K562 (cell line): ENCODE results near the gene PTPRF. TPM values are rescaled to one million over a fixed set of nuclear protein-coding genes. Genes with fewer than 3 reads are reported as not detected.

Experiments used
- CAMTA2 ChIP-seq: fragments of 250-450 bp; sonication (Bioruptor Pico); conservative IDR thresholded peaks from 2 replicates; pipeline ENCODE4 v1.5.1; 2022
- CBX8 ChIP-seq: fragments of 200-600 bp; sonication (generic); IDR thresholded peaks from 2 replicates; pipeline ENCODE4 v1.6.1; 2012; ENCODE audit warnings: borderline replicate concordance, mixed run types, low read depth, mild to moderate bottlenecking, moderate library complexity, mixed read lengths, low read length, control low read depth, inconsistent platforms; ENCODE audit not compliant: poor library complexity, severe bottlenecking; ENCODE audit errors: extremely low read depth
- CTBP1 ChIP-seq: fragments of 450-650 bp; IDR thresholded peaks from 2 replicates; pipeline ENCODE4 v1.6.1; 2016; ENCODE audit warnings: borderline replicate concordance
- EHMT2 ChIP-seq: fragments of 450-650 bp; IDR thresholded peaks from 2 replicates; pipeline ENCODE4 v1.6.1; 2018; ENCODE audit warnings: antibody characterized with exemption
- LEF1 ChIP-seq: fragments of 450-650 bp; IDR thresholded peaks from 2 replicates; pipeline ENCODE4 v1.6.1; 2016; ENCODE audit warnings: mild to moderate bottlenecking
- RB1 ChIP-seq: fragments of 450-650 bp; IDR thresholded peaks from 2 replicates; pipeline ENCODE4 v1.6.1; 2017; ENCODE audit warnings: low read depth, mild to moderate bottlenecking
- RBM14 ChIP-seq: fragments of 200-400 bp; formaldehyde crosslinking; IDR thresholded peaks from 2 replicates; pipeline ENCODE4 v1.6.1; 2018; ENCODE audit warnings: low read depth, mild to moderate bottlenecking, low read length, moderate library complexity, borderline replicate concordance; ENCODE audit not compliant: insufficient read depth
- SMAD4 ChIP-seq: fragments of 250-450 bp; sonication (Bioruptor Pico); conservative IDR thresholded peaks from 2 replicates; pipeline ENCODE4 v1.8.0; 2021; ENCODE audit warnings: inconsistent platforms, mild to moderate bottlenecking, moderate library complexity
- SNRNP70 ChIP-seq: fragments of 200-400 bp; formaldehyde crosslinking; optimal IDR thresholded peaks from 2 replicates; pipeline ENCODE3; 2017; ENCODE audit warnings: low read depth, low read length
- TEAD2 ChIP-seq: fragments of 450-650 bp; IDR thresholded peaks from 2 replicates; pipeline ENCODE4 v1.6.1; 2016; ENCODE audit warnings: missing genetic modification characterization, control low read depth, missing compliant biosample characterization
- ZFPM2 ChIP-seq: fragments of 250-450 bp; sonication (Bioruptor Pico); IDR thresholded peaks from 2 replicates; pipeline ENCODE4 v1.5.1; 2022; ENCODE audit warnings: mild to moderate bottlenecking
- ZNF140 ChIP-seq: fragments of 250-450 bp; sonication (Bioruptor Pico); IDR thresholded peaks from 2 replicates; pipeline ENCODE4 v1.8.0; 2021; ENCODE audit warnings: moderate library complexity, mild to moderate bottlenecking, inconsistent platforms
- ZNF165 ChIP-seq: fragments of 250-450 bp; sonication (Bioruptor Pico); IDR thresholded peaks from 2 replicates; pipeline ENCODE4 v1.4.0; 2020; ENCODE audit warnings: borderline replicate concordance
- ZNF212 ChIP-seq: fragments of 450-650 bp; formaldehyde crosslinking; IDR thresholded peaks from 2 replicates; pipeline ENCODE4 v1.4.0; 2020; ENCODE audit warnings: mild to moderate bottlenecking
- ZNF24 ChIP-seq: fragments of 450-650 bp; IDR thresholded peaks from 2 replicates; pipeline ENCODE4 v1.6.1; 2016
- ZNF431 ChIP-seq: sonication (generic); formaldehyde crosslinking; IDR thresholded peaks from 2 replicates; pipeline ENCODE4 v1.8.0; 2022; ENCODE audit warnings: mild to moderate bottlenecking, missing genetic modification reagents
- polyA plus RNA-seq, 8 experiments: library from polyadenylated mRNA; depleted of rRNA in 4 of 8; stranded (reverse) in 5 of 8; unstranded in 3 of 8; fragments of >200 nt; fragmentation: Nextera tagmentation in 2 of 8; fragmentation: Illumina TruSeq in 1 of 8; extraction: Ambion mirVana in 2 of 8; extraction: Trizol in 1 of 8; gene quantifications; 2 replicates each; pipeline versions ENCODE4 v1.2.1 to v1.2.3, GENCODE V29; 2011 to 2014; ENCODE audit warnings: inconsistent platforms in 1 of 8, missing spikeins in 1 of 8
- total RNA-seq, 7 experiments: library from RNA; depleted of rRNA in 6 of 7; stranded (reverse); fragments of >200 nt in 6 of 7; fragmentation: Illumina TruSeq in 2 of 7; extraction: Trizol in 2 of 7; gene quantifications; 2 replicates each; pipeline versions ENCODE4 v1.2.1 to v1.2.3, GENCODE V29; 2011 to 2021; ENCODE audit warnings: low replicate concordance in 1 of 7
- TF ChIP-seq, protein P1 (sequence below): sonication (generic); formaldehyde crosslinking; IDR thresholded peaks from 2 replicates; pipeline ENCODE4 v1.8.0; 2022; ENCODE audit warnings: missing genetic modification reagents, mild to moderate bottlenecking, borderline replicate concordance
- TF ChIP-seq, protein P2 (sequence below): fragments of 450-650 bp; formaldehyde crosslinking; IDR thresholded peaks from 2 replicates; pipeline ENCODE4 v1.4.0; 2020; ENCODE audit warnings: mild to moderate bottlenecking, moderate library complexity
- TF ChIP-seq, protein P3 (sequence below): fragments of 450-650 bp; IDR thresholded peaks from one replicate; pipeline ENCODE4 v1.6.1; 2018; ENCODE audit warnings: mild to moderate bottlenecking, moderate library complexity; ENCODE audit not compliant: partially characterized antibody

PTPRF gene
- total and polyA plus RNA-seq, 9 of the 15 experiments (the other 6 are each of a cell fraction or from before 2014, with no cell fraction given) = 0.13 to 4.3 (median 1.1) TPM

GRCh38 chr1:43522776-43523480 lies 7.8 kb upstream of the PTPRF start (continued):
- TF ChIP-seq, protein P1, sequence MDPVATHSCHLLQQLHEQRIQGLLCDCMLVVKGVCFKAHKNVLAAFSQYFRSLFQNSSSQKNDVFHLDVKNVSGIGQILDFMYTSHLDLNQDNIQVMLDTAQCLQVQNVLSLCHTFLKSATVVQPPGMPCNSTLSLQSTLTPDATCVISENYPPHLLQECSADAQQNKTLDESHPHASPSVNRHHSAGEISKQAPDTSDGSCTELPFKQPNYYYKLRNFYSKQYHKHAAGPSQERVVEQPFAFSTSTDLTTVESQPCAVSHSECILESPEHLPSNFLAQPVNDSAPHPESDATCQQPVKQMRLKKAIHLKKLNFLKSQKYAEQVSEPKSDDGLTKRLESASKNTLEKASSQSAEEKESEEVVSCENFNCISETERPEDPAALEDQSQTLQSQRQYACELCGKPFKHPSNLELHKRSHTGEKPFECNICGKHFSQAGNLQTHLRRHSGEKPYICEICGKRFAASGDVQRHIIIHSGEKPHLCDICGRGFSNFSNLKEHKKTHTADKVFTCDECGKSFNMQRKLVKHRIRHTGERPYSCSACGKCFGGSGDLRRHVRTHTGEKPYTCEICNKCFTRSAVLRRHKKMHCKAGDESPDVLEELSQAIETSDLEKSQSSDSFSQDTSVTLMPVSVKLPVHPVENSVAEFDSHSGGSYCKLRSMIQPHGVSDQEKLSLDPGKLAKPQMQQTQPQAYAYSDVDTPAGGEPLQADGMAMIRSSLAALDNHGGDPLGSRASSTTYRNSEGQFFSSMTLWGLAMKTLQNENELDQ (CRISPR knock-in tag) = no peak
- peak; percentile 77; the same call in 1 of the 2 replicates for TF ChIP-seq ZNF431 (CRISPR knock-in tag)
- peak; percentile 91 for TF ChIP-seq ZNF24
- 0 out of 2 replicates have a peak, but pooled peaks have one; percentile 40 for TF ChIP-seq TEAD2 (tag)
- TF ChIP-seq, protein P2, sequence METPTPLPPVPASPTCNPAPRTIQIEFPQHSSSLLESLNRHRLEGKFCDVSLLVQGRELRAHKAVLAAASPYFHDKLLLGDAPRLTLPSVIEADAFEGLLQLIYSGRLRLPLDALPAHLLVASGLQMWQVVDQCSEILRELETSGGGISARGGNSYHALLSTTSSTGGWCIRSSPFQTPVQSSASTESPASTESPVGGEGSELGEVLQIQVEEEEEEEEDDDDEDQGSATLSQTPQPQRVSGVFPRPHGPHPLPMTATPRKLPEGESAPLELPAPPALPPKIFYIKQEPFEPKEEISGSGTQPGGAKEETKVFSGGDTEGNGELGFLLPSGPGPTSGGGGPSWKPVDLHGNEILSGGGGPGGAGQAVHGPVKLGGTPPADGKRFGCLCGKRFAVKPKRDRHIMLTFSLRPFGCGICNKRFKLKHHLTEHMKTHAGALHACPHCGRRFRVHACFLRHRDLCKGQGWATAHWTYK (CRISPR knock-in tag) = peak; percentile 95
- TF ChIP-seq EHMT2 = peak; percentile 82
- no peak for TF ChIP-seq ZFPM2 (CRISPR knock-in tag)
- TF ChIP-seq ZNF165 (CRISPR knock-in tag) = no peak
- TF ChIP-seq RB1 = peak; percentile 92; the same call in 1 of the 2 replicates
- no peak for TF ChIP-seq SNRNP70
- peak; percentile 100 for TF ChIP-seq LEF1
- TF ChIP-seq SMAD4 = peak; percentile 99
- TF ChIP-seq, protein P3, sequence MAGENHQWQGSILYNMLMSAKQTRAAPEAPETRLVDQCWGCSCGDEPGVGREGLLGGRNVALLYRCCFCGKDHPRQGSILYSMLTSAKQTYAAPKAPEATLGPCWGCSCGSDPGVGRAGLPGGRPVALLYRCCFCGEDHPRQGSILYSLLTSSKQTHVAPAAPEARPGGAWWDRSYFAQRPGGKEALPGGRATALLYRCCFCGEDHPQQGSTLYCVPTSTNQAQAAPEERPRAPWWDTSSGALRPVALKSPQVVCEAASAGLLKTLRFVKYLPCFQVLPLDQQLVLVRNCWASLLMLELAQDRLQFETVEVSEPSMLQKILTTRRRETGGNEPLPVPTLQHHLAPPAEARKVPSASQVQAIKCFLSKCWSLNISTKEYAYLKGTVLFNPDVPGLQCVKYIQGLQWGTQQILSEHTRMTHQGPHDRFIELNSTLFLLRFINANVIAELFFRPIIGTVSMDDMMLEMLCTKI = no peak
- TF ChIP-seq RBM14 = no peak
- TF ChIP-seq CTBP1 = peak; percentile 100
- no peak for TF ChIP-seq CBX8
- TF ChIP-seq ZNF140 (CRISPR knock-in tag) = no peak
- TF ChIP-seq CAMTA2 = no peak
- TF ChIP-seq ZNF212 (CRISPR knock-in tag) = 0 out of 2 replicates have a peak, but pooled peaks have one; percentile 3
